CD4-positive, alpha-beta T cell (primary cell): ENCODE data around the gene IRAG1. TPM values are rescaled to one million over a fixed set of nuclear protein-coding genes. Genes with fewer than 3 reads are reported as not detected.

ENCODE experiments used
- ATAC-seq: fragments of 200-7000 bp; cut with Tn5 transposase; one replicate; pipeline ENCODE4 v1.10.0; 2022; ENCODE audit warnings: mild to moderate bottlenecking; ENCODE audit not compliant: poor library complexity
- CTCF ChIA-PET: fragments of 350-600 bp; sonication (Branson Sonifier 250); formaldehyde crosslinking; loops from one replicate; lab custom pipeline; 2021; ENCODE audit warnings: antibody characterized with exemption, inconsistent platforms; lab: Charles Lee
- POLR2A ChIA-PET: fragments of 350-600 bp; sonication (Branson Sonifier 250); formaldehyde crosslinking; loops from one replicate; lab custom pipeline; 2021; ENCODE audit warnings: antibody characterized with exemption, inconsistent platforms; lab: Charles Lee
- DNase-seq, 14 experiments: peaks; one replicate each; pipeline ENCODE4 v3.0.0-alpha.2; 2013 to 2020; ENCODE audit warnings: mixed read lengths in 2 of 14
- H3K27ac ChIP-seq, 2 donors: one replicate each; pipeline versions ENCODE4 v1.5.1 to v1.7.0; 2013; ENCODE audit warnings: low read length in 2 of 2, low read depth in 1 of 2, mild to moderate bottlenecking in 1 of 2
- H3K27me3 ChIP-seq, 2 experiments: 1 replicate in 1 of 2; 2 replicates in 1 of 2; pipeline versions ENCODE4 v1.6.1 to v1.7.0; 2013; ENCODE audit warnings: low read length in 2 of 2, control low read depth in 1 of 2, mild to moderate bottlenecking in 1 of 2, moderate library complexity in 1 of 2; ENCODE audit not compliant: insufficient read depth in 2 of 2, control insufficient read depth in 1 of 2
- H3K36me3 ChIP-seq: one replicate; pipeline ENCODE4 v1.6.1; 2013; ENCODE audit warnings: low read length, control low read depth; ENCODE audit not compliant: insufficient read depth
- H3K4me1 ChIP-seq: one replicate; pipeline ENCODE4 v1.6.1; 2013; ENCODE audit warnings: low read length, control low read depth; ENCODE audit not compliant: insufficient read depth
- H3K4me3 ChIP-seq: one replicate; pipeline ENCODE4 v1.5.1; 2013; ENCODE audit warnings: mild to moderate bottlenecking, low read length, moderate library complexity
- H3K9me3 ChIP-seq, 2 experiments: 1 replicate in 1 of 2; 2 replicates in 1 of 2; pipeline versions ENCODE4 v1.6.1 to v1.7.0; 2013; ENCODE audit warnings: low read length in 2 of 2, mild to moderate bottlenecking in 2 of 2, control low read depth in 1 of 2, moderate library complexity in 1 of 2; ENCODE audit not compliant: control insufficient read depth in 1 of 2, insufficient read depth in 1 of 2
- H3K27ac Mint-ChIP-seq: one replicate; pipeline ENCODE4 v1.8.0; 2020; ENCODE audit warnings: mixed read lengths
- H3K27me3 Mint-ChIP-seq: one replicate; pipeline ENCODE4 v1.8.0; 2021; ENCODE audit warnings: mixed read lengths
- H3K36me3 Mint-ChIP-seq: one replicate; pipeline ENCODE4 v1.8.0; 2021; ENCODE audit warnings: low read depth, mixed read lengths
- H3K4me1 Mint-ChIP-seq: one replicate; pipeline ENCODE4 v1.8.0; 2021; ENCODE audit warnings: low read depth, mixed read lengths
- H3K4me3 Mint-ChIP-seq: one replicate; pipeline ENCODE4 v1.8.0; 2020; ENCODE audit warnings: mild to moderate bottlenecking, mixed read lengths
- H3K9me3 Mint-ChIP-seq: one replicate; pipeline ENCODE4 v1.8.0; 2020; ENCODE audit warnings: mixed read lengths
- intact Hi-C, 2 experiments: fragments of 100-400 bp; cut with DNase I in 1 of 2; cut with micrococcal nuclease in 1 of 2; formaldehyde crosslinking; loops; one replicate each; pipeline versions ENCODE4 v1.15.1 to v1.9.0; 2023 to 2025; cut with DNase I, micrococcal nuclease
- total RNA-seq, 174 experiments: library from RNA in 2 of 174; stranded (reverse) in 2 of 174; gene quantifications; one replicate each; pipeline ENCODE4 v1.2.3 and lab custom pipeline; 2021 to 2026
- TF ChIP-seq, protein P1 (sequence below): fragments of 200-600 bp; IDR thresholded peaks from one replicate; pipeline ENCODE4 v1.8.0; 2022; ENCODE audit warnings: antibody characterized with exemption, mild to moderate bottlenecking

Gene IRAG1
- total RNA-seq, 2 experiments from 2014 or later: not detected

DNA sequence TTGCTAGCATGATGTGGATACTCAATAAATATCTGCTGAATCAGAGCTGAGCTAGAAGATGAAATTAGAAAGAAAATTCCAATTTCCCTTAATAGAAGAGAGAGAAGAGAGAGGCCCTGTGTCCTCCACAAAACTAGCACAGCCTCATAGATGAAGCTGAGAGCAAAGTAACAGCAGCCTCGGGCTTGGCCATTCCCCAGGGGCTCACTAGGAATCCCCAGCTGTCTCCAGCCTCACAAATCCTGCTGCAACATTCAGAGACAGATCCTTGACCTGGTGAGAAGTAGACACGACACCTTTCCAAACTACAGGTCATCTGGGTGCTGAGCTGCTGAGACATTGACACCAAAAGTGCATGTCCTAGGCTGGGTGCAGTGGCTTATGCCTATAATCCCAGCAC, 26.1 kb upstream of the IRAG1 start:
- no peak overlapping the region for H3K4me3 ChIP-seq
- ChIA-PET POLR2A (no interaction called here), CTCF (no interaction called here)
- Mint-ChIP-seq H3K9me3 (no peaks in the 10 kb centered on the region), H3K36me3 (no peaks in the 10 kb centered on the region), H3K27ac (no peak overlapping the region), H3K27me3 (peaks cover 17% of the 10 kb centered on the region), H3K4me1 (no peaks in the 10 kb centered on the region), H3K4me3 (no peak overlapping the region)
- H3K9me3 ChIP-seq: no peaks in the 10 kb centered on the region
- DNase-seq (no peak), ATAC-seq (no peak)
- H3K27ac ChIP-seq: no peak overlapping the region
- H3K36me3 ChIP-seq: no peaks in the 10 kb centered on the region
- intact Hi-C loops: no loop called here
- H3K4me1 ChIP-seq: no peaks in the 10 kb centered on the region
- TF ChIP-seq, protein P1, sequence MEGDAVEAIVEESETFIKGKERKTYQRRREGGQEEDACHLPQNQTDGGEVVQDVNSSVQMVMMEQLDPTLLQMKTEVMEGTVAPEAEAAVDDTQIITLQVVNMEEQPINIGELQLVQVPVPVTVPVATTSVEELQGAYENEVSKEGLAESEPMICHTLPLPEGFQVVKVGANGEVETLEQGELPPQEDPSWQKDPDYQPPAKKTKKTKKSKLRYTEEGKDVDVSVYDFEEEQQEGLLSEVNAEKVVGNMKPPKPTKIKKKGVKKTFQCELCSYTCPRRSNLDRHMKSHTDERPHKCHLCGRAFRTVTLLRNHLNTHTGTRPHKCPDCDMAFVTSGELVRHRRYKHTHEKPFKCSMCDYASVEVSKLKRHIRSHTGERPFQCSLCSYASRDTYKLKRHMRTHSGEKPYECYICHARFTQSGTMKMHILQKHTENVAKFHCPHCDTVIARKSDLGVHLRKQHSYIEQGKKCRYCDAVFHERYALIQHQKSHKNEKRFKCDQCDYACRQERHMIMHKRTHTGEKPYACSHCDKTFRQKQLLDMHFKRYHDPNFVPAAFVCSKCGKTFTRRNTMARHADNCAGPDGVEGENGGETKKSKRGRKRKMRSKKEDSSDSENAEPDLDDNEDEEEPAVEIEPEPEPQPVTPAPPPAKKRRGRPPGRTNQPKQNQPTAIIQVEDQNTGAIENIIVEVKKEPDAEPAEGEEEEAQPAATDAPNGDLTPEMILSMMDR: no peak
- H3K27me3 ChIP-seq: no peaks in the 10 kb centered on the region

DNA sequence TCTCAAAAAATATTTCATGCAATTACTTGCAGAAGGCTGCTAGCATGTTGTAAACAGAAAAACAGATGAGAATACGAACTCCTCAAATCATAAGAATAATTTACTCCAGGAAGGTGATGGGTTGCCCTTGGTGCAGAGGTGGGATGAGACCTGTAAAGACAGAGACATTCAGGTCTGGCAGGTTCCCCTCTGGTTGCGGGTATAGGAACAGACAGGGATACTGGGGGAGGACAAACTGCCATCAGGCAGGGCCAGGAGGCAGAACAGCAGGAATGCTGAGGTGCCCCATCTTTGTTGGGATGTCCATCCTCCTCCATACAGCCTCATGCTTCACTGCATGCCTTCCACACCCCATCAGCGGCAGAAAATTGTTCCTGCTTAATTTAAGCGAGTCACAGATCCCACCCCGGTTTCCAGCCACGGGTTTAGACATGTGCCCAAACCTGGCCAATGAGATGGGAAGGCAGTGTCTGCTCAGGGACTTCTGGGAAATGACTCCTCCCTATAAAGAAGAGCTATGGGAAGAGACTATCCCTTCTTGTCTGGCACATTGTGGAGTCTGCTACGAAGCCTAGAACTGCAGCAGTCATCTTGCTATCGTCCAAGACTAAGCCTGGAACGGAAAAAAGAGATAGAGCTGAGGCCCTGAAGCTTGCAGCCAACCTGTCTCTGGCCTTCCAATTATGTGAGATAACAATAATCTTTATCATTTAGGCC, 23.1 kb upstream of the IRAG1 start:
- H3K27ac Mint-ChIP-seq: no peak overlapping the region
- POLR2A ChIA-PET: no interaction called here
- H3K36me3 Mint-ChIP-seq: no peaks in the 10 kb centered on the region
- no peaks in the 10 kb centered on the region for H3K9me3 Mint-ChIP-seq
- no peak for DNase-seq
- no peaks in the 10 kb centered on the region for H3K4me1 Mint-ChIP-seq
- Histone ChIP-seq H3K4me3 (no peak overlapping the region), H3K9me3 (no peaks in the 10 kb centered on the region), H3K27me3 (no peaks in the 10 kb centered on the region), H3K36me3 (no peaks in the 10 kb centered on the region), H3K27ac (no peak overlapping the region), H3K4me1 (no peaks in the 10 kb centered on the region)
- CTCF ChIA-PET: interaction anchor here (2.6 kb wide), 1 partner anchor 311 kb away, joined by 6 read pairs; no protein-coding TSS in a partner anchor
- intact Hi-C loops: no loop called here
- TF ChIP-seq, protein P1: no peak
- H3K27me3 Mint-ChIP-seq: peaks cover 17% of the 10 kb centered on the region
- ATAC-seq: no peak
- H3K4me3 Mint-ChIP-seq: no peak overlapping the region

DNA sequence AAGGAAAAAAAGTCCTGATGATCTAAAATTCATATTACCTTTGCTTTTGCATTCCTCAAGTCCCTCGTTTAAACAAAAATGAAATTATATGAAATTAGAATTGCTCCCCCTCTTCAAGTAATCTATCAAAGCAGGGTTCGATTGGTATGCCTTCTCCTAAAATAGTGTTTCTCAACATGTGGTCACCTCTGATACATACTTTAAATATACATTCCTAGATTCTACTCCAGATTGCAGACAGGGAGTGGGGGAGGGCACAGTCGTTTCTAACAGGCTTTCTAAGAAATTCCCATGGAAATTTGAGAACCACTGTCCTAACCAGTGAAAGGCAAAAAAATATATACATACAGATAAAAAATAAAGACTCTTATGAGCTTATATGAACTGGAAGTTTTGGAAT, 22.6 kb upstream of the IRAG1 start:
- H3K36me3 ChIP-seq: no peaks in the 10 kb centered on the region
- CTCF ChIA-PET: interaction anchor here (2.6 kb wide), 1 partner anchor 310 kb away, joined by 6 read pairs; no protein-coding TSS in a partner anchor
- no peaks in the 10 kb centered on the region for H3K9me3 ChIP-seq
- intact Hi-C loops: no loop called here
- Mint-ChIP-seq H3K4me3 (no peak overlapping the region), H3K27me3 (peaks cover 17% of the 10 kb centered on the region), H3K4me1 (no peaks in the 10 kb centered on the region), H3K27ac (no peak overlapping the region), H3K36me3 (no peaks in the 10 kb centered on the region), H3K9me3 (no peaks in the 10 kb centered on the region)
- H3K4me1 ChIP-seq: no peaks in the 10 kb centered on the region
- ATAC-seq (no peak), DNase-seq (no peak)
- no peaks in the 10 kb centered on the region for H3K27me3 ChIP-seq
- no peak overlapping the region for H3K4me3 ChIP-seq
- no peak overlapping the region for H3K27ac ChIP-seq
- POLR2A ChIA-PET: no interaction called here
- TF ChIP-seq, protein P1: no peak
